DLD1 (cell line): ENCODE measurements around the gene BICRAL.
"Not testable (repeated sequence)": the region's sequence is repeated elsewhere in the genome, so short reads cannot be mapped to it uniquely, and the experiment has no call there.

Experiments used
- in situ Hi-C: cut with HindIII; loops from 2 replicates; pipeline ENCODE4 v1.10.0; 2017; ENCODE audit warnings: low sequenced_read_pairs

Gene BICRAL

DNA sequence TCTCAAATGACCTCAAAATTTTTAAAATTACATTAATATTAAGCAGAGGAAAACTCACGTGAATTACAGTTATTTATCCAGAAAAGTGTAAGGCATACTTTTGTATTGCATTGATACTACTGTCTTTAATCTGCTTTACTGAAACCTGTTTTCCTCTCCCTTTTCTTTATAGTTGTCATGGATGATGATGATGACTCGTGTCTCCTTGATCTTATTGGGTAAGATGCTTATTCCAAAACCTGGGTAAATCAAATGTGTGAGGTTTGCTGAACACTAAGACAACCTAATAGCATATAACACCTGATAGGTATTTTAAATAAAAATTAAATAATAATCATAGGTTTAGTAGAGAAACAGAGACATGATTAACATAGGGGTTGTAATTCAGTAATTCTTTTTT lies 40.0 kb downstream of the BICRAL start:
- in situ Hi-C loops, result no loop called here

GRCh38 chr6:42829561-42830092 lies 47.8 kb downstream of the BICRAL start:
- in situ Hi-C loops, result no loop called here

- in situ Hi-C loops, result no loop called here
These were observed 49.4 kb downstream of the BICRAL start for GRCh38 chr6:42831237-42831636.

DNA sequence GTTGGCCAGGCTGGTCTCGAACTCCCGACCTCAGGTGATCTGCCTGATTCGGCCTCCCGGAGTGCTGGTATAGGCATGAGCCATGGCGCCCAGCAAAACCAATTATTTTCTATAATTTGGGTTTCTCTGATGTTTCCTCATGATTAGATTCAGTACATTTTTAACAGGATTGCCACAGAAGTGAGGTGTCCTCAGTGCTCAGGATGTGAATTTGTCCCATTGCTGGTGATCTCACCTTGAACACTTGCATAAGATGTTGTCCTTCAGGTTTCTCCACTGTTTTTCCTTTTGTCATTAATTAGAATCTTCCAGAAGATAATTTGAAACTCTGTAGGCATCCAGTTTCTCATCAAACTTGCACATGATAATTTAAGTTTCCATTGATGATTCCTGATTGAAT lies 52.2 kb downstream of the BICRAL start:
- in situ Hi-C loops, result no loop called here

DNA sequence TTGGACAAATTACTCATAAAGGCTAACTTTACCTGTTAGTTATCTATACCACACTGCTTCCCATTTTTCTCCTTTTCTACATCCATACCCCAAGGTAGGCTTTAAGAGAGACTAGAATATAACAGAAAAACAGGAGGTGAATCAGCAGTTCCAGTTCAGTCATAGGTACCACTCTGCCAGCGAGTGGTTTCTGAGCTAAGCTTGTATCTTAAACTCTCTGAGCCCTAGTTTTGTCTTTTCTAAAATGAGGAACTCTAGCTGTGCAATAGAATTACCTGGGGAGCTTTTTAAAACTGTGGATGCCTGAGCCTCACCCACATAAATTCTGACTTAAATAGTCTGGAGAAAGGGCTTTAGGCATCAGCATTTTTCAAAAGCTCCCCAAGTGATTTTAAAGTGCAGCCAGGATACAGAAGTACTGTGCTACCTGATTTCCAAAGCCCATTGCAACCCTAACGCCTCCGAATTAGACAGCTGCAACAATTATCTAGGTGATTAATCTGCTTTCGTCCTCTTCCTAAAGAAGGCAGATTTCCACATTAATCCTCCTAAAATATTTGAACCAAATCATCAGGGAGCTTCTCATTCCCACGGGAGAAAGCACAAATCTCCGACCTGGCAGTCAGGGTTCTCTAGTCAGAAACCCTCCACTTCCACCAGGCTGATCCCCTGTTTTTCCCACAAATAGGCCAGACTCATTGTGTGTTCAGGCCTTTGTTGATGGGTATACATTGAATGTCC lies 60.2 kb downstream of the BICRAL start:
- in situ Hi-C loops, result no loop called here

GRCh38 chr6:42845327-42845694 lies 63.5 kb downstream of the BICRAL start:
- in situ Hi-C loops, result no loop called here

- in situ Hi-C loops, result no loop called here
These were observed 64.7 kb downstream of the BICRAL start for GRCh38 chr6:42846505-42846904.

DNA sequence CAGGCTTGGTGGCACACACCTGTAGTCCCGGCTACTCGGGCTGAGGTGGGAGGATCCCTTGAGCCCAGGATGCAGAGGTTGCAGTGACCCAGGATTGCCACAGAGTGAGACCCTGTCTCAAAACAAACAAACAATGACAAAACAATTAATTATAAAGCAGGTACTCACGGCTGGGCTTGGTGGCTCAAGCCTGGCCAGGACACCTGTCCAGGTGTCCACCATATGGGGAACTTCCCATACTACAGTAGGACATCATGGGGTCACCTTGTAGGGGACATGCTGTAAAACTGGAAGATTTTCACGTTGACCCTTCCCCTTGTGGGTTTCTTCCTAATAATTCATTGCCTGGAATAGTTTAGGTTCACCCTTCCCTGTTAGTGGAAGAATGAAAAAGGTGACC lies 66.8 kb downstream of the BICRAL start:
- in situ Hi-C loops, result no loop called here

DNA sequence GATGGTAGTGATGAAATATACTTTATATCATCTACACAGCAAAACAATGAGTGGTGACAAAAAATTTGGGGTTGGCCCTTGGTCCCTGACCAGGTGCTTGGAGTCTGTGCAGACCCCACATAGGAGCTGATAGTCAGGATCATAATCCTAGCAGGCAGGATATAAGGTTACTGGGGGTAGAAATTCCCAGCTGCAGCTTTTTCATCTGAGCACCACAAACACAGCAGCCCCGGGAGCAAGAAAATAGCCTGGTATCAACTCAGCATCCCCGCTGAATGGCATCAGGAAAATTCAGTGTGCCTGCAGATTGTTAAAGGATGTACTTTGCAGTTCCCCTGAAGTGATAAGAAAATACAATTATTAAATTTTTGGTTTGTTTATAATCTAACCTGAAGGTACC lies 69.7 kb downstream of the BICRAL start:
- in situ Hi-C loops, result loop anchor here (5.0 kb wide), 1 partner anchor 39 kb away; no protein-coding TSS in a partner anchor

DNA sequence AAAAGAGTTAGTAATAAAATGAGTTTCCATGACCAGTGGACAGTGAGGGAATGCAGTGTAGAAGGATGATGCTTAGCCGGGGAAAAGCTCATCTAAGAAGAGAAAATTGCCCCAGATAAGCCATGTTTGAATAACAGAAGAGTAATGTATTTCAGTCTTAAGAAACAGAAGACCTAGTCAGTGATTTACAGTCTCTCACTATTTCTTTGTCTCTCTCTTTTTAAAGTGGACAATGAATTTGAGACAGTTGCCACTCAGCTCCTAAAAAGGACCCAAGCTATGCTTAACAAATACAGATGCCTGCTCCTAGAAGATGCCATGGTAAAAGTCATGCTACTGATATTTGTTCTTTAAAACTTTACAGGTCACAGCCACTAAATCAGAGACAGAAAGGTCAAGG lies 78.2 kb downstream of the BICRAL start:
- in situ Hi-C loops, result no loop called here

- in situ Hi-C loops, result no loop called here
These were observed 78.6 kb downstream of the BICRAL start for GRCh38 chr6:42860481-42860880.

- in situ Hi-C loops, result no loop called here
These were observed 82.8 kb downstream of the BICRAL start for GRCh38 chr6:42864602-42865001.

DNA sequence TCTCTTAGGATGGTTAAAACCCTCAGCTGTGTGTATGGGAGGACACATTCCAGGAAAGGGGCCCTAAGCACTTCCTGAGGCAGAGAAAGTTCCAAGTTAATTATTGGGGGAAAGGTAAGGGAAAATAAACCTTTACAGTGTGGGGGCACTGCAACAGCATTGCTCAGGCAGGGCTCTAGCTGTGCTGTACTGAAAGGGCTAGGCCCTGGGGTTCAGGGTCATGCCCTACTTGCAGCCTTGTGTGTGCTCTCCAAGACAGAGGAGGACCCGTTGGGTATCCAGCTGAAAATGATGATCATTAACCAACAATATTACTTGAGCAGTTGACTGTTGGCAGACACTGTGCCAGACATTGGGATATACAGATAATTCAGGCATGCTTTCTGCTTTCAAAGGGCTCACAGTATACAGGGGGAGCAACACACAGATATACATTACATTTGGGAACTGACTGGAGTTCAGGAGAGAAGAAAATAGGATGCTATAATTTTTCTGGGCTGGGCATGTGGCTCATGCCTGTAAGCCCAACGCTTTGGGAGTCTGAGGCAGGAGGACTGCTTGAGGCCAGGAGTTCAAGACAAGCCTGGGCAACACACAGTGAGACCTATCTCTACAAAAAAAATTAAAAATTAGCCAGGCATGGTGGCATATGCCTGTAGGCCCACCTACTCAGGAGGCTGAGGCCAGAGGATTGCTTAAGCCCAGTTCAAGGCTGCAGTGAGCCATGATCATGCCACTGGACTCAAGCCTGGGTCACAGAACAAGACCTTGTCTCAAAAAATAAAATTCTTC lies 88.5 kb downstream of the BICRAL start:
- in situ Hi-C loops, result no loop called here

DNA sequence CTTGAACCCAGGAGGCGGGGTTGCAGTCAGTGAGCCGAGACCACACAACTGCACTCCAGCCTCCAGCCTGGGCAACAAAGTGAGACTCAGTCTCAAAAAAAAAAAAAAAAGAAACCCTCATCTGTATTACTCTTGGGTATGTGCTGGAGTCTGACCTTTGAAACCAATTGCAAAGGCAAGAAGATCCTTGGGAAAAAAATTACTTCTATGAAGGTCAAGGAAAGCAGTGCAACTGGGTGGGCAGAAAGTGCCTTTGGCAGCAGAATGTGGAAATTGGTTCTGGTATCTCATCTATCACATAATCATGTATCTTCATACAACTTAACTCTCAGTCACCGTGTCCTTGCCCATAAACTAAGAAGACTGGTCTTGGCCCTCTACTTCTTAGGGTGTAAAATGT lies 89.9 kb downstream of the BICRAL start:
- in situ Hi-C loops, result no loop called here

GRCh38 chr6:42873313-42873712 lies 91.5 kb downstream of the BICRAL start:
- in situ Hi-C loops, result no loop called here

DNA sequence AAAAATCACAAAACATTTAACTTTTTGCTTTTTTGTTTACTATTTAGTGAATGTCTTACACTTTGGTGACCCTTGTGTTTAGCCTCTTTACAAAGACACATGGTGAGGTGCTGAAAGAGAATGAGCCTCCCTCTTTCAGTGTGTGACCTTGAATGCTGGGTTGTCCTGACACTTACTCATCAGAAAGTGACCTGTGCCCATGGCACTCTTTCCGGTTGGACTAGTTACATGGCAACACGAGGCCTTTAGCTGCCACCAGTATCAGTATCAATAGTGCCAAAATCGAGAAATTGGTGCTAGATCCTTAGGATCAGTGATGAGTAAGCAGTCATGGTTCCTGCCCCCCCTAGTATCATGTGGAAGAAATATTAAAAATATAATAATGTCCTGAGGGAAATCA lies 95.8 kb downstream of the BICRAL start:
- in situ Hi-C loops, result no loop called here

GRCh38 chr6:42879372-42880239 lies 97.8 kb downstream of the BICRAL start, which contains the start of gene RPL7L1:
TSS of gene RPL7L1 (plus strand) at chr6:42879616. CDS start at chr6:42879911, 295 bp downstream.
- in situ Hi-C loops, result no loop called here

GRCh38 chr6:42880240-42880817 lies 98.5 kb downstream of the BICRAL start:
- in situ Hi-C loops, result not testable (repeated sequence)

- in situ Hi-C loops, result not testable (repeated sequence)
These were observed 99.0 kb downstream of the BICRAL start for GRCh38 chr6:42880871-42881270.

GRCh38 chr6:42885702-42886101 lies 103.8 kb downstream of the BICRAL start:
- in situ Hi-C loops, result no loop called here

DNA sequence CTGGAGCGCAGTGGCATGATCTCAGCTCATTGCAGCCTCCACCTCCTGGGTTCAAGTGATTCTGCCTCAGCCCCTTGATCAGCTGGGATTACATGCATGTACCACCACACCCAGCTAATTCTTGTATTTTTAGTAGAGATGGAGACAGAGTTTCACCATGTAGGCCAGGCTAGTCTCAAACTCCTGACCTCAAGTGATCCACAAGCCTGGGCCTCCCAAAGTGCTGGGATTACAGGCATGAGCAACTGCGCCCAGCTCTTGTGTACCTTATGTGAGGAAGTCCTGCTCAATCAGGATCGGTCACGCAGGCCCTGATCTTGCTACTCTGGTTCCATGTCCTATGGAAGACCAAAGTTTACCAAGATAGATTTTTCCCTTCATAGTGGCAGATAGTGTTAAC lies 106.3 kb downstream of the BICRAL start:
- in situ Hi-C loops, result not testable (repeated sequence)
